ENCODE results near the gene CCDC182.

The CCDC182 gene

GRCh38 chr17:57735230-57735629 lies 9.9 kb downstream of the CCDC182 start:
- TF ChIP-seq CTCF (IDR thresholded peaks at IDR 0.05): no peak
- Histone ChIP-seq H3K27ac (no peak overlapping the region), H3K27me3 (no peaks in the 10 kb centered on the region), H3K4me3 (ENCODE audit: low read depth in 1 of 2, low read length in 1 of 2) (no peak overlapping the region), H3K9me3 (no peaks in the 10 kb centered on the region), H3K4me1 (ENCODE audit: control insufficient read depth in 1 of 2, insufficient read depth in 1 of 2, low read depth in 1 of 2, low read length in 1 of 2) (no peaks in the 10 kb centered on the region), H3K36me3 (no peaks in the 10 kb centered on the region)

- Histone ChIP-seq H3K36me3 (no peaks in the 10 kb centered on the region), H3K4me1 (ENCODE audit: control insufficient read depth in 1 of 2, insufficient read depth in 1 of 2, low read depth in 1 of 2, low read length in 1 of 2) (no peaks in the 10 kb centered on the region), H3K27me3 (no peaks in the 10 kb centered on the region), H3K9me3 (no peaks in the 10 kb centered on the region), H3K27ac (no peak overlapping the region), H3K4me3 (ENCODE audit: low read depth in 1 of 2, low read length in 1 of 2) (no peak overlapping the region)
- no peak for TF ChIP-seq CTCF (IDR thresholded peaks at IDR 0.05)
Measured at GRCh38 chr17:57733085-57733484, 12.0 kb downstream of the CCDC182 start.

GRCh38 chr17:57732062-57732461 lies 13.0 kb downstream of the CCDC182 start:
- Histone ChIP-seq H3K36me3 (no peaks in the 10 kb centered on the region), H3K27me3 (no peaks in the 10 kb centered on the region), H3K4me3 (ENCODE audit: low read depth in 1 of 2, low read length in 1 of 2) (no peak overlapping the region), H3K4me1 (ENCODE audit: control insufficient read depth in 1 of 2, insufficient read depth in 1 of 2, low read depth in 1 of 2, low read length in 1 of 2) (no peaks in the 10 kb centered on the region), H3K27ac (no peak overlapping the region), H3K9me3 (no peaks in the 10 kb centered on the region)
- no peak for TF ChIP-seq CTCF (IDR thresholded peaks at IDR 0.05)

- Histone ChIP-seq H3K4me3 (ENCODE audit: low read depth in 1 of 2, low read length in 1 of 2) (no peak overlapping the region), H3K4me1 (ENCODE audit: control insufficient read depth in 1 of 2, insufficient read depth in 1 of 2, low read depth in 1 of 2, low read length in 1 of 2) (no peaks in the 10 kb centered on the region), H3K36me3 (no peaks in the 10 kb centered on the region), H3K27me3 (no peaks in the 10 kb centered on the region), H3K9me3 (no peaks in the 10 kb centered on the region), H3K27ac (no peak overlapping the region)
- TF ChIP-seq CTCF (IDR thresholded peaks at IDR 0.05): no peak
Measured at GRCh38 chr17:57730026-57730701, 14.9 kb downstream of the CCDC182 start.

- TF ChIP-seq CTCF (IDR thresholded peaks at IDR 0.05): no peak
- H3K4me1 ChIP-seq (ENCODE audit: control insufficient read depth in 1 of 2, insufficient read depth in 1 of 2, low read depth in 1 of 2, low read length in 1 of 2): no peaks in the 10 kb centered on the region
Measured at GRCh38 chr17:57727630-57728175, 17.4 kb downstream of the CCDC182 start.

More at GRCh38 chr17:57727630-57728175, 17.4 kb downstream of the CCDC182 start:
- H3K36me3 ChIP-seq: no peaks in the 10 kb centered on the region
- no peaks in the 10 kb centered on the region for H3K9me3 ChIP-seq
- no peak overlapping the region for H3K4me3 ChIP-seq (ENCODE audit: low read depth in 1 of 2, low read length in 1 of 2)
- H3K27me3 ChIP-seq: no peaks in the 10 kb centered on the region
- H3K27ac ChIP-seq: no peak overlapping the region
